Thyroid gland (tissue), 4 donors: Measurements from ENCODE around the gene EDDM13. TPM values are rescaled to one million over a fixed set of nuclear protein-coding genes. Genes with fewer than 3 reads are reported as not detected.
A peak's percentile ranks its signal among the peaks of the same experiment; 100 is the strongest.

ENCODE experiments used
- DNase-seq, 2 donors: peaks; one replicate each; pipeline ENCODE4 v3.0.0-alpha.2; 2019
- H3K27ac ChIP-seq, 3 donors: fragments of 200-600 bp; sonication (generic); 1 replicate in 2 of 3; 2 replicates in 1 of 3; pipeline ENCODE4 v1.5.1; 2016 to 2019; ENCODE audit warnings: mild to moderate bottlenecking in 1 of 3, moderate library complexity in 1 of 3
- H3K27me3 ChIP-seq: fragments of 200-600 bp; sonication (generic); one replicate; pipeline ENCODE4 v1.5.1; 2019
- H3K36me3 ChIP-seq, 2 donors: fragments of 200-600 bp; sonication (generic); one replicate each; pipeline ENCODE4 v1.5.1; 2016 to 2019
- H3K4me1 ChIP-seq, 2 donors: fragments of 200-600 bp; sonication (generic); one replicate each; pipeline ENCODE4 v1.5.1; 2017 to 2019
- H3K4me3 ChIP-seq, 3 donors: fragments of 200-600 bp; sonication (generic); replicated peaks in 1 of 3; 1 replicate in 2 of 3; 2 replicates in 1 of 3; pipeline ENCODE4 v1.5.1; 2016; ENCODE audit warnings: mild to moderate bottlenecking in 1 of 3
- H3K9me3 ChIP-seq: fragments of 200-600 bp; sonication (generic); one replicate; pipeline ENCODE4 v1.5.1; 2017
- CTCF ChIP-seq, 6 experiments: fragments of 200-600 bp in 3 of 6; fragments of 450-650 bp in 3 of 6; sonication (generic) in 3 of 6; IDR thresholded peaks; one replicate each; pipeline ENCODE4 v1.5.1; 2016 to 2019; ENCODE audit warnings: antibody characterized with exemption in 6 of 6, mild to moderate bottlenecking in 2 of 6, inconsistent platforms in 1 of 6, moderate library complexity in 1 of 6
- POLR2A ChIP-seq, 2 donors: fragments of 450-650 bp; IDR thresholded peaks; one replicate each; pipeline ENCODE4 v1.6.1; 2017; ENCODE audit warnings: antibody characterized with exemption in 2 of 2, mild to moderate bottlenecking in 2 of 2, moderate library complexity in 1 of 2
- WGBS, 2 donors: methylation state at CpG; one replicate each; pipeline ENCODE4 v1.1.5; 2017; 5-methylcytosine and 5-hydroxymethylcytosine counted together
- intact Hi-C: fragments of 100-400 bp; cut with DNase I; formaldehyde crosslinking; loops from one replicate; pipeline ENCODE4 v1.15.1; 2023
- total RNA-seq, 4 donors: library from RNA; depleted of rRNA; stranded (reverse); fragments of >200 nt; gene quantifications; one replicate each; pipeline ENCODE4 v1.2.3, GENCODE V29; 2016

Gene EDDM13
- total RNA-seq, 4 donors from 2014 or later, result 2.0 TPM; not detected in 3

GRCh38 chr19:56341948-56342347 lies 69.4 kb downstream of the EDDM13 start:
- H3K9me3 ChIP-seq, result no peaks in the 10 kb centered on the region

DNA sequence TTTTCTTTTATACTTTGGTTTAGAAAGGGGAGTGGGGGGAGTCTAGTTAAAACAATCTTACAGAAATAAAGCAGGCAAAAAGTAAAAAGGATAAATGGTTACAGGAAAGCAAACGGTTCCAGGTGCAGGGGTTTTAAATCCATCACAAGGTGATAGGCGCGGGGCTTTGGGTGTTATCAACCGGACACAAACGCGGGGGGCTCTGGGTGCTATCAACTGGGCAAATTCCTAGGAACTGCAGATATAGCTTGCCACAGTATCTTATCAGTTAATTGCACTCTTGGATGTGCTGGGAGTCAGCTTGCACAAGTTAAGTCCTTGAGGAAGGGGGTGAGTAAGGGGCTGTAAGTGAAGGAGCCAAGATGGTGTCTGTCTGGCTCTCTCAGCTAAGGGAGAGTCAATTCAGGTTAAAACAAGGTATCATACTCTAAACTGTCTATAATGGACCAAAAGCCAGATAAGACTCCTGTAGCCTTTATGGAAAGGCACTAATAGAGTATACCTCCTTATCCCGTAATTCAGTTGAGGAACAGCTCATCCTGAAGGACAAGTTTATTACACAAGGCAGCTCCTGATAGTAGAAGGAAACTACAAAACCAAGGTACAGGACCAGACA lies 74.7 kb downstream of the EDDM13 start:
- 72 to 86% methylated on average over 7 of the region's 7 CpGs for WGBS, 2 donors

More at GRCh38 chr19:56341948-56342347, 69.4 kb downstream of the EDDM13 start:
- H3K27ac ChIP-seq, result no peak overlapping the region
- no peaks in the 10 kb centered on the region for H3K4me1 ChIP-seq
- intact Hi-C loops, result no loop called here
- no peaks in the 10 kb centered on the region for H3K36me3 ChIP-seq
- no peaks in the 10 kb centered on the region for H3K27me3 ChIP-seq
- TF ChIP-seq CTCF (IDR thresholded peaks at IDR 0.05), result no peak
- TF ChIP-seq POLR2A (IDR thresholded peaks at IDR 0.05), result no peak
- DNase-seq, result no peak
- no peak overlapping the region for H3K4me3 ChIP-seq

DNA sequence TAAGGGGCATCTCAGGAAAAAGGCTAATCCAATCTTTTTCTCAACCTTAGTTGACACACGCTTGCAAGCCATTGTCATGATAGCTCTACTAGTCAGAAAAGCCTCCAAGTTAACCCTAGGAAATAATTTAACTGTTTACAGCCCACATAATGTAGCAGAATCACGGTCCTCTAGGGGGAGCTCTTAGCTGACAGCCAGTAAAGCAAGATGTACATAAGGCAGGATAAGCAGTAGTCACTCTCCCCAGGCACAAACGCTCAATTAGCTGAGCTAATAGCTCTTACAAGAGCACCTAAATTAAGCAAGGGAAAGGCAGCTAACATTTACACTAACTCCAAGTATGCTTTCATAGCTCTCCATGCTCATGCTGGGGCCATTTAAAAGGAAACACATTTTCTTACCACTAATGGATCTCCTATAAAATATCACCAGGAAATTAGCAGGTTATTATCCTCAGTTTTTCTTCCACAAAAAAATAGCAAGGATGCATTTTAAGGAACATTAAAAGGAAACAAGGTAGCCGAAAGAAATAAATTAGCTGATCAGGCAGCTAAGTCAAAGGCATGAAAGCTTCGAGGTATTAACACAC lies 75.8 kb downstream of the EDDM13 start:
- intact Hi-C loops, result loop anchor here (5.0 kb wide), 1 partner anchor 281 kb away; no protein-coding TSS in a partner anchor

More for the DNA sequence above, 74.7 kb downstream of the EDDM13 start:
- TF ChIP-seq POLR2A (IDR thresholded peaks at IDR 0.05) (no peak), CTCF (IDR thresholded peaks at IDR 0.05) (no peak)
- H3K4me1 ChIP-seq, result no peaks in the 10 kb centered on the region
- no peak overlapping the region for H3K4me3 ChIP-seq
- no peaks in the 10 kb centered on the region for H3K36me3 ChIP-seq
- intact Hi-C loops, result loop anchor here (5.0 kb wide), 1 partner anchor 280 kb away; no protein-coding TSS in a partner anchor
- no peak overlapping the region for H3K27ac ChIP-seq
- no peak for DNase-seq
- no peaks in the 10 kb centered on the region for H3K9me3 ChIP-seq
- no peaks in the 10 kb centered on the region for H3K27me3 ChIP-seq

GRCh38 chr19:56350416-56351045 lies 78.0 kb downstream of the EDDM13 start:
- peak; percentile 36 to 42 for DNase-seq
- Histone ChIP-seq H3K36me3 (no peaks in the 10 kb centered on the region), H3K27ac (no peak overlapping the region), H3K27me3 (no peaks in the 10 kb centered on the region), H3K4me1 (no peaks in the 10 kb centered on the region), H3K9me3 (no peaks in the 10 kb centered on the region), H3K4me3 (no peak overlapping the region)
- 16 to 24% methylated on average over 8 of the region's 8 CpGs for WGBS, 2 donors
- intact Hi-C loops, result no loop called here
- TF ChIP-seq POLR2A (IDR thresholded peaks at IDR 0.05) (no peak), CTCF (IDR thresholded peaks at IDR 0.05) (peak; percentile 63 to 96 (median 66))

More for the DNA sequence above, 75.8 kb downstream of the EDDM13 start:
- Histone ChIP-seq H3K36me3 (no peaks in the 10 kb centered on the region), H3K27me3 (no peaks in the 10 kb centered on the region), H3K4me3 (no peak overlapping the region), H3K4me1 (no peaks in the 10 kb centered on the region), H3K27ac (no peak overlapping the region), H3K9me3 (no peaks in the 10 kb centered on the region)
- DNase-seq, result no peak
- TF ChIP-seq CTCF (IDR thresholded peaks at IDR 0.05) (peak in 1 of 6 experiments; percentile 6), POLR2A (IDR thresholded peaks at IDR 0.05) (no peak)
- WGBS, 2 donors, result 58 to 69% methylated on average over 5 of the region's 5 CpGs

DNA sequence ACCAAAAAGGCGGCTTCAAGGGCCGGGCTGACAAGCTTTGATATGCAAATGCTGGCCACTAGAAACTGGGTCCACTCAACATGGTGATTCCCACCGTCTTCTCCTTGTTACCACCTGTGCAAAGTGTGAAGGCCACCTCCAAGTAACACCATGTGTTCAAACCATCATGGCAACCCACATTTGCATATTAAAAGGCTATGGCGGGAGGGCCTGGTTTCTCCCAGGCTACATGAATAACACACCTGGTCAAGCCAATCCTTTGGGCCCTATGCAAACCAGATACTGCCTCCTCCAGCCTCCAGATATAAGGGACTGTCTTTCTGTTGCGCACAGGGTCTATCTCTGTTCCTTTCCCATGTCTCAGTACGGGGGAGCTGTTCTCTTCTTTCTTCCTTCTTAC lies 78.7 kb downstream of the EDDM13 start:
- no peaks in the 10 kb centered on the region for H3K4me1 ChIP-seq
- H3K27me3 ChIP-seq, result no peaks in the 10 kb centered on the region
- H3K4me3 ChIP-seq, result no peak overlapping the region
- WGBS, 2 donors, result 72 to 78% methylated on average over 6 of the region's 6 CpGs
- H3K36me3 ChIP-seq, result no peaks in the 10 kb centered on the region
- no peak overlapping the region for H3K27ac ChIP-seq
- no peaks in the 10 kb centered on the region for H3K9me3 ChIP-seq
- intact Hi-C loops, result no loop called here
- no peak for TF ChIP-seq POLR2A (IDR thresholded peaks at IDR 0.05)
- no peak for TF ChIP-seq CTCF (IDR thresholded peaks at IDR 0.05)
- DNase-seq, result no peak
